Measurements from ENCODE around the gene C1orf94. TPM values are rescaled to one million over a fixed set of nuclear protein-coding genes. Genes with fewer than 3 reads are reported as not detected.

The C1orf94 gene
- total and polyA plus RNA-seq, 10 of the 15 experiments (the other 5 are each of a cell fraction or from before 2014, with no cell fraction given) = not detected

GRCh38 chr1:34236089-34236488, 59.4 kb downstream of the C1orf94 start (continued):
- TF ChIP-seq CEBPB (IDR thresholded peaks at IDR 0.05; ENCODE audit: borderline replicate concordance in 1 of 2, low read depth in 2 of 2, low read length in 2 of 2) (no peak), RBBP5 (conservative IDR thresholded peaks at IDR 0.05) (no peak), BCL3 (IDR thresholded peaks at IDR 0.05; ENCODE audit: borderline replicate concordance, insufficient read depth, low read depth, low read length, poor library complexity, severe bottlenecking) (no peak), GABPA (IDR thresholded peaks at IDR 0.05; ENCODE audit: low read depth) (no peak), SPI1 (IDR thresholded peaks at IDR 0.05; ENCODE audit: borderline replicate concordance, insufficient read depth, low read depth, low read length) (no peak), POU2F2 (IDR thresholded peaks at IDR 0.05; ENCODE audit: borderline replicate concordance, low read depth, low read length) (no peak), HDGF (IDR thresholded peaks at IDR 0.05) (no peak), NKRF (conservative IDR thresholded peaks at IDR 0.05) (no peak), WRNIP1 (IDR thresholded peaks at IDR 0.05; ENCODE audit: borderline replicate concordance, low read depth, low read length) (no peak)
- TF ChIP-seq, protein P1, sequence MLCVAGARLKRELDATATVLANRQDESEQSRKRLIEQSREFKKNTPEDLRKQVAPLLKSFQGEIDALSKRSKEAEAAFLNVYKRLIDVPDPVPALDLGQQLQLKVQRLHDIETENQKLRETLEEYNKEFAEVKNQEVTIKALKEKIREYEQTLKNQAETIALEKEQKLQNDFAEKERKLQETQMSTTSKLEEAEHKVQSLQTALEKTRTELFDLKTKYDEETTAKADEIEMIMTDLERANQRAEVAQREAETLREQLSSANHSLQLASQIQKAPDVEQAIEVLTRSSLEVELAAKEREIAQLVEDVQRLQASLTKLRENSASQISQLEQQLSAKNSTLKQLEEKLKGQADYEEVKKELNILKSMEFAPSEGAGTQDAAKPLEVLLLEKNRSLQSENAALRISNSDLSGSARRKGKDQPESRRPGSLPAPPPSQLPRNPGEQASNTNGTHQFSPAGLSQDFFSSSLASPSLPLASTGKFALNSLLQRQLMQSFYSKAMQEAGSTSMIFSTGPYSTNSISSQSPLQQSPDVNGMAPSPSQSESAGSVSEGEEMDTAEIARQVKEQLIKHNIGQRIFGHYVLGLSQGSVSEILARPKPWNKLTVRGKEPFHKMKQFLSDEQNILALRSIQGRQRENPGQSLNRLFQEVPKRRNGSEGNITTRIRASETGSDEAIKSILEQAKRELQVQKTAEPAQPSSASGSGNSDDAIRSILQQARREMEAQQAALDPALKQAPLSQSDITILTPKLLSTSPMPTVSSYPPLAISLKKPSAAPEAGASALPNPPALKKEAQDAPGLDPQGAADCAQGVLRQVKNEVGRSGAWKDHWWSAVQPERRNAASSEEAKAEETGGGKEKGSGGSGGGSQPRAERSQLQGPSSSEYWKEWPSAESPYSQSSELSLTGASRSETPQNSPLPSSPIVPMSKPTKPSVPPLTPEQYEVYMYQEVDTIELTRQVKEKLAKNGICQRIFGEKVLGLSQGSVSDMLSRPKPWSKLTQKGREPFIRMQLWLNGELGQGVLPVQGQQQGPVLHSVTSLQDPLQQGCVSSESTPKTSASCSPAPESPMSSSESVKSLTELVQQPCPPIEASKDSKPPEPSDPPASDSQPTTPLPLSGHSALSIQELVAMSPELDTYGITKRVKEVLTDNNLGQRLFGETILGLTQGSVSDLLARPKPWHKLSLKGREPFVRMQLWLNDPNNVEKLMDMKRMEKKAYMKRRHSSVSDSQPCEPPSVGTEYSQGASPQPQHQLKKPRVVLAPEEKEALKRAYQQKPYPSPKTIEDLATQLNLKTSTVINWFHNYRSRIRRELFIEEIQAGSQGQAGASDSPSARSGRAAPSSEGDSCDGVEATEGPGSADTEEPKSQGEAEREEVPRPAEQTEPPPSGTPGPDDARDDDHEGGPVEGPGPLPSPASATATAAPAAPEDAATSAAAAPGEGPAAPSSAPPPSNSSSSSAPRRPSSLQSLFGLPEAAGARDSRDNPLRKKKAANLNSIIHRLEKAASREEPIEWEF (IDR thresholded peaks at IDR 0.05; ENCODE audit: insufficient replicate concordance, low read depth, low read length) = no peak
- TF ChIP-seq, protein P2, sequence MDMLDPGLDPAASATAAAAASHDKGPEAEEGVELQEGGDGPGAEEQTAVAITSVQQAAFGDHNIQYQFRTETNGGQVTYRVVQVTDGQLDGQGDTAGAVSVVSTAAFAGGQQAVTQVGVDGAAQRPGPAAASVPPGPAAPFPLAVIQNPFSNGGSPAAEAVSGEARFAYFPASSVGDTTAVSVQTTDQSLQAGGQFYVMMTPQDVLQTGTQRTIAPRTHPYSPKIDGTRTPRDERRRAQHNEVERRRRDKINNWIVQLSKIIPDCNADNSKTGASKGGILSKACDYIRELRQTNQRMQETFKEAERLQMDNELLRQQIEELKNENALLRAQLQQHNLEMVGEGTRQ (IDR thresholded peaks at IDR 0.05; ENCODE audit: borderline replicate concordance, low read depth, low read length) = no peak

All from GM12878 (cell line).